Measurements from ENCODE around the gene SPG7.
"Not testable (repeated sequence)": the region's sequence is repeated elsewhere in the genome, so short reads cannot be mapped to it uniquely, and the experiment has no call there.

Gene SPG7

GRCh38 chr16:89565506-89566372 is 57.5 kb downstream of the SPG7 start:
- peak; percentile 60 for DNase-seq

GRCh38 chr16:89567656-89568594 is 59.7 kb downstream of the SPG7 start:
- DNase-seq, result no peak

- no peak for DNase-seq
Observed at GRCh38 chr16:89569506-89570341, 61.5 kb downstream of the SPG7 start.

GRCh38 chr16:89570342-89570923 is 62.2 kb downstream of the SPG7 start:
- DNase-seq, result no peak

GRCh38 chr16:89570983-89571598 is 62.9 kb downstream of the SPG7 start:
- DNase-seq, result not testable (repeated sequence)

GRCh38 chr16:89571636-89572035 is 63.4 kb downstream of the SPG7 start:
- no peak for DNase-seq

- DNase-seq, result no peak
Observed at GRCh38 chr16:89572073-89572484, 63.9 kb downstream of the SPG7 start.

GRCh38 chr16:89572485-89573205 is 64.4 kb downstream of the SPG7 start:
- DNase-seq, result no peak

GRCh38 chr16:89573826-89574680 is 65.8 kb downstream of the SPG7 start:
- no peak for DNase-seq

GRCh38 chr16:89574681-89575246 is 66.6 kb downstream of the SPG7 start:
- DNase-seq, result no peak

GRCh38 chr16:89575247-89576152 is 67.3 kb downstream of the SPG7 start, which contains the start of gene CPNE7:
Gene CPNE7, plus strand, starts transcription at chr16:89575758. Its CDS starts 140 bp downstream, at chr16:89575898.
- peak; percentile 62 for DNase-seq

GRCh38 chr16:89576153-89577054 is 68.2 kb downstream of the SPG7 start:
- DNase-seq, result no peak

GRCh38 chr16:89577055-89577759 is 69.0 kb downstream of the SPG7 start:
- DNase-seq, result no peak

- no peak for DNase-seq
Observed at GRCh38 chr16:89579351-89579750, 71.1 kb downstream of the SPG7 start.

GRCh38 chr16:89581045-89581695 is 73.0 kb downstream of the SPG7 start:
- DNase-seq, result no peak

GRCh38 chr16:89581861-89582563 is 73.8 kb downstream of the SPG7 start:
- no peak for DNase-seq

Measured in NCI-H69 (cell line).